ENCODE data around the gene GNGT1. TPM values are rescaled to one million over a fixed set of nuclear protein-coding genes. Genes with fewer than 3 reads are reported as not detected.

The GNGT1 gene
- not detected for total RNA-seq

DNA sequence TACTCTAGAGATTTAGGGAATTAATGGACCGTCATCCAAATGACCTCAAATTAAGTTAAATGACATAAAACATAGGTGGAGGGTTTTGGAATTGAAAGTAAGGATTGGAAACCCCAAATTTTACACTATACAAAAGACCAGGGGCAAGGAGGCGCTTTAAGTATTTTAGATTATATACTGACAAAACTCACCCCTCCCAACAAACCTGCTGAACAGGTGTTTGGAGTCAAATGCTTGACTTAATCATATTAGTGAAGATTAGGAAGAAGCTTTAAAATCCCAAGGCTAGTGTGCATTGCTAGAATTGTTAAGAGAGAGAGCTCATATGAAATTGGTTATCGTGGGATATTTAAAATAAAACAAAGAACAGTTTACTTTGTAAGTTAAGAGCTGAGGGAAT is at the start of gene GNGT1:
Gene GNGT1 (plus strand): TSS at position 301 of the 400 bp plus-strand sequence. CDS start 180 bp downstream, outside the sequence.
- Mint-ChIP-seq H3K27ac (no peak within 1 kb of the TSS), H3K9me3 (no peaks in the 10 kb centered on the region), H3K4me1 (ENCODE audit: low read depth in 2 of 2) (peaks cover 0 to 3% of the 10 kb centered on the region in 2 donors), H3K4me3 (no peak within 1 kb of the TSS), H3K27me3 (peaks cover 4 to 12% of the 10 kb centered on the region in 2 donors), H3K36me3 (no peaks in the 10 kb centered on the region)
- ATAC-seq (no peak), DNase-seq (ENCODE audit: low spot score) (no peak)

DNA sequence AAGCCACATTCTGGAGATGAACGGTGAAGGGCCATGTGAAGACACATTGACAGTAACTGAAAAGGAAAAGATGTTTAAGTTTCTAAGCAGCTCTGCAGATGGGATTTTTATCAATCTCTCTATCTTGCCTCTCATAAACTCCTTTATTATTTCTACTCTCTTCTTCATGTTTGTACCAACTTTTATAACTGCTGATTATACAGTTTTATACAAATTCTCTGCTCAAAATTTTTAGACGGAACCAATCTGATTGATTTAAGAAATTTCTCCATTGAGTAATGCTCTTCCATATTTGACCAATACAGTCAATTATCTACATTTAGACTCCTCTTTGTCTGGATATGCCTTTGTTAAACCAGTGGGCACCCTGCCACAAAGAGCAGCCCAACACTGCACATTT is 47.5 kb upstream of the GNGT1 start:
- ATAC-seq (no peak), DNase-seq (ENCODE audit: low spot score) (no peak)
- no peak overlapping the region for H3K27ac Mint-ChIP-seq
- no peaks in the 10 kb centered on the region for H3K36me3 Mint-ChIP-seq
- H3K9me3 Mint-ChIP-seq: no peaks in the 10 kb centered on the region
- no peak overlapping the region for H3K4me3 Mint-ChIP-seq
- no peaks in the 10 kb centered on the region for H3K4me1 Mint-ChIP-seq (ENCODE audit: low read depth in 2 of 2)
- H3K27me3 Mint-ChIP-seq: peaks cover 9 to 17% of the 10 kb centered on the region in 2 donors

DNA sequence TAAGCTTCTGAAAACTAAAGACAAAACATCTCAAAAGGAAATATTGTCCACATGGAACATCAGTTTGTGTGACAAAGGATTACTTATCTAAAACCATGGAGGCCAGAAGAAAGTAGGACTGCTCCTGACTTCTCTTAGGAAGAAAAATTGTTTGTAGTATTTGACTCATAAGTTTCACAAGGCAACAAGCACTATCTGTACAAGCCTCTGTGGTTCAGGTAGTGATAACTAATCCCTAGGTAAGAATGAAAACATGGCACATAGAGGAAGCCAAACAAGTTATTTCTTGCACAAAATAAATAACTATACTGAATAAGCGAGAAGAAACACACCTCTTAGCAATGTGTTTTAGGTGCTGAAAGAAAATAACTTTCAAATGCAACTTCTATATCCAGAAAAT is 46.1 kb upstream of the GNGT1 start:
- ATAC-seq (no peak), DNase-seq (ENCODE audit: low spot score) (no peak)
- H3K9me3 Mint-ChIP-seq: no peaks in the 10 kb centered on the region
- H3K4me1 Mint-ChIP-seq (ENCODE audit: low read depth in 2 of 2): no peaks in the 10 kb centered on the region
- no peak overlapping the region for H3K4me3 Mint-ChIP-seq
- no peaks in the 10 kb centered on the region for H3K36me3 Mint-ChIP-seq
- H3K27me3 Mint-ChIP-seq: peaks cover 9 to 12% of the 10 kb centered on the region in 2 donors
- H3K27ac Mint-ChIP-seq: no peak overlapping the region

DNA sequence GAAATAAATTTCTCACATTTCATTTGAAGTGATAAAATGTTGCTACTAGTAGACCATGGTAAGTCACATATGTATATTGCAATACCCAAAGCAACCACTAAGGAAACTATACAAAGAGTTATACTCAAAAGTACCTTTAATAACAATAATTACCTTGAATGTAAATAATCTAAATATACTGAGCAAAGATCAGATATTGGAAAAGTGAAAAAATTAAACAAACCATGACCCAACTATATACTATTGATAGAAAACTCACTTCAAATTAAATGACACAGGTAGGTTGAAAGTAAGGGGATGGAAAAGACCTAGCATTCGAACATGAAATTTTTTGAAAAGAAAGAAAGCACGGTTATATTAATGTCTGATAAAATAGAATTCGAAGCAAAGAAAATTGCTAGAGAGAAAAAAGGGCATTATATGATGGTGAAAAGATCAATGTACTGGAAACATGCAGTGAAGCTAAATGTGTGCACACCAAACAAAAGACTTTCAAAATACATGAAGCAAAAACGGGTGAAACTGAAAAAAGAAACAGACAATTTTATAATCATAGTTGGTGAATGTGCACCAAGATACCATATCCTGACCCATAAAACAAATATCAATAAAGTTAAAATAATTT is 44.9 kb upstream of the GNGT1 start:
- no peaks in the 10 kb centered on the region for H3K4me1 Mint-ChIP-seq (ENCODE audit: low read depth in 2 of 2)
- H3K36me3 Mint-ChIP-seq: no peaks in the 10 kb centered on the region
- ATAC-seq (no peak), DNase-seq (ENCODE audit: low spot score) (no peak)
- peaks cover 6 to 9% of the 10 kb centered on the region in 2 donors for H3K27me3 Mint-ChIP-seq
- no peak overlapping the region for H3K27ac Mint-ChIP-seq
- no peak overlapping the region for H3K4me3 Mint-ChIP-seq
- H3K9me3 Mint-ChIP-seq: no peaks in the 10 kb centered on the region

DNA sequence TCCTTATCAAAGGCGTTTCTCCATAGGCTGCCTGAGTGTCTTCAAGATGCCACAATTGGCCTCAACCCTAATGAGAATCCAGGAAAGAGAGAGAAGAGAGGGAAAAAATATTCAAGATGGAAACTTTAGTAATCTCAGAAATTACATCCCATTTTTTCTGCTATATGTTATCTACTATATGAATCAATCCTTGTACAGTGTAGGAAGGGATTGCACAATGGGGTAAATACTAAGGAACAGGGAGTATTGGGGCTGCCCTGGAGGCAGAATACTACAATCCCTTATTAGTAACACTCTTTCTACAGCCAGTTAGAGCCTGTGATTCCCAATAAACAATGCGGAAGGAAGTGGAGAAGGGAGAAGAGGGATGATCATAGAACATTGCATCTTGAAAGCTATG is 43.7 kb upstream of the GNGT1 start:
- Mint-ChIP-seq H3K4me1 (ENCODE audit: low read depth in 2 of 2) (no peaks in the 10 kb centered on the region), H3K4me3 (no peak overlapping the region), H3K27ac (no peak overlapping the region), H3K36me3 (no peaks in the 10 kb centered on the region), H3K9me3 (no peaks in the 10 kb centered on the region), H3K27me3 (peaks cover 9 to 11% of the 10 kb centered on the region in 2 donors)
- ATAC-seq (no peak), DNase-seq (ENCODE audit: low spot score) (no peak)

- no peak for ATAC-seq
Measured at GRCh38 chr7:93866886-93867285, 39.5 kb upstream of the GNGT1 start.

GRCh38 chr7:93873998-93874574 is 32.3 kb upstream of the GNGT1 start:
- Mint-ChIP-seq H3K27me3 (peaks cover 7 to 8% of the 10 kb centered on the region in 2 donors), H3K4me1 (ENCODE audit: low read depth in 2 of 2) (no peaks in the 10 kb centered on the region), H3K36me3 (no peaks in the 10 kb centered on the region), H3K27ac (no peak overlapping the region), H3K9me3 (no peaks in the 10 kb centered on the region), H3K4me3 (no peak overlapping the region)
- ATAC-seq (no peak), DNase-seq (ENCODE audit: low spot score) (no peak)

More at GRCh38 chr7:93866886-93867285, 39.5 kb upstream of the GNGT1 start:
- no peaks in the 10 kb centered on the region for H3K4me1 Mint-ChIP-seq (ENCODE audit: low read depth in 2 of 2)
- H3K27me3 Mint-ChIP-seq: peaks cover 2 to 12% of the 10 kb centered on the region in 2 donors
- no peaks in the 10 kb centered on the region for H3K36me3 Mint-ChIP-seq
- no peak for DNase-seq (ENCODE audit: low spot score)
- H3K9me3 Mint-ChIP-seq: no peaks in the 10 kb centered on the region
- no peak overlapping the region for H3K4me3 Mint-ChIP-seq
- H3K27ac Mint-ChIP-seq: no peak overlapping the region

- H3K36me3 Mint-ChIP-seq: no peaks in the 10 kb centered on the region
- H3K4me1 Mint-ChIP-seq (ENCODE audit: low read depth in 2 of 2): no peaks in the 10 kb centered on the region
- no peak for DNase-seq (ENCODE audit: low spot score)
- no peaks in the 10 kb centered on the region for H3K9me3 Mint-ChIP-seq
- no peak overlapping the region for H3K27ac Mint-ChIP-seq
- no peak for ATAC-seq
- H3K4me3 Mint-ChIP-seq: no peak overlapping the region
- H3K27me3 Mint-ChIP-seq: peaks cover 20 to 36% of the 10 kb centered on the region in 2 donors
Measured at GRCh38 chr7:93877742-93878141, 28.6 kb upstream of the GNGT1 start.

GRCh38 chr7:93879356-93879755 is 27.0 kb upstream of the GNGT1 start:
- ATAC-seq: no peak
- no peaks in the 10 kb centered on the region for H3K9me3 Mint-ChIP-seq

DNA sequence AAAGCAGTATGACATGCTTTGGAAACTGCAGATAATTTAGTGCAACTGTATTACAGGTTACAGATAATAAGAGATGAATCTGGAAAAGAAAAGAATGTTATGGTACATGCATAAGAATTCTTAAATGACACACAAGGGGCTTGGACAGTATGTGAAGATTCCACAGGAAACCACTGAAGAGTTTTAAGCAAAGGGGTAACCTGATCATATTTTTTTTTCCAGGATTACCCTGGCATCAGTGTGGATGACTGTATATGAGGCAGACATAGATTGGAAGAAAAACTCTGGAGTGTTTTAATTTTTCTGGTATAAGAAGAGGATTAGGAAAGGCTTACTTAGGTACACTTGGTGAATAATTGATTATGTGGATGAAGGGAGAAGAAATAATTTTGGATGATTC is 23.9 kb upstream of the GNGT1 start:
- Mint-ChIP-seq H3K4me1 (ENCODE audit: low read depth in 2 of 2) (no peaks in the 10 kb centered on the region), H3K9me3 (no peaks in the 10 kb centered on the region)

More at GRCh38 chr7:93879356-93879755, 27.0 kb upstream of the GNGT1 start:
- Mint-ChIP-seq H3K36me3 (no peaks in the 10 kb centered on the region), H3K4me1 (ENCODE audit: low read depth in 2 of 2) (no peaks in the 10 kb centered on the region), H3K27me3 (peaks cover 17 to 36% of the 10 kb centered on the region in 2 donors), H3K27ac (no peak overlapping the region), H3K4me3 (no peak overlapping the region)
- no peak for DNase-seq (ENCODE audit: low spot score)

GRCh38 chr7:93883078-93883916 is 23.1 kb upstream of the GNGT1 start:
- ATAC-seq (no peak), DNase-seq (ENCODE audit: low spot score) (no peak)
- no peak overlapping the region for H3K27ac Mint-ChIP-seq
- H3K9me3 Mint-ChIP-seq: no peaks in the 10 kb centered on the region
- no peak overlapping the region for H3K4me3 Mint-ChIP-seq
- no peaks in the 10 kb centered on the region for H3K4me1 Mint-ChIP-seq (ENCODE audit: low read depth in 2 of 2)
- H3K27me3 Mint-ChIP-seq: peaks cover 21 to 37% of the 10 kb centered on the region in 2 donors
- no peaks in the 10 kb centered on the region for H3K36me3 Mint-ChIP-seq

More for the DNA sequence above, 23.9 kb upstream of the GNGT1 start:
- Mint-ChIP-seq H3K27me3 (peaks cover 18 to 32% of the 10 kb centered on the region in 2 donors), H3K27ac (no peak overlapping the region), H3K36me3 (no peaks in the 10 kb centered on the region), H3K4me3 (no peak overlapping the region)
- ATAC-seq: no peak
- no peak for DNase-seq (ENCODE audit: low spot score)

DNA sequence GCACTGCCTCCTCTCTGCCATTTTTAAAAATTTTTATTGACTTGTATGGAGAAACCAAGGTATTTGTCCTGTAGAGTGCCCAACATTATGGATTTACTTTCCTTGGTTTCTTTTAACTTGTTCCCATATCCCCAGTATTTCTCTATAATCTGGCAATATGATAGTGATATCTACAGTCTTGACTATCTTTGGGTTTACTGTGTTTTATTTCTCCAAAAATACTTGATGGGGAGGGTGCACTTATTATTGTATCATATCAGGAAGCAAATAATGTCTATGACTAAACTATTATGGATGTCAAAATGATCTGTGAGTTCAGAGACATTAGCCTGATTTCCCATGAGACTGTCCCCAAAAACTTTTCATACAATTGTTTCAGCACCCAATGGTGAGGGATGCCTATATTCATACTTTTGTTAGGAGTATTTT is 22.4 kb upstream of the GNGT1 start:
- no peak overlapping the region for H3K4me3 Mint-ChIP-seq
- ATAC-seq (no peak), DNase-seq (ENCODE audit: low spot score) (no peak)
- H3K27ac Mint-ChIP-seq: no peak overlapping the region
- H3K27me3 Mint-ChIP-seq: peaks cover 24 to 42% of the 10 kb centered on the region in 2 donors
- no peaks in the 10 kb centered on the region for H3K4me1 Mint-ChIP-seq (ENCODE audit: low read depth in 2 of 2)
- H3K36me3 Mint-ChIP-seq: no peaks in the 10 kb centered on the region
- H3K9me3 Mint-ChIP-seq: no peaks in the 10 kb centered on the region

DNA sequence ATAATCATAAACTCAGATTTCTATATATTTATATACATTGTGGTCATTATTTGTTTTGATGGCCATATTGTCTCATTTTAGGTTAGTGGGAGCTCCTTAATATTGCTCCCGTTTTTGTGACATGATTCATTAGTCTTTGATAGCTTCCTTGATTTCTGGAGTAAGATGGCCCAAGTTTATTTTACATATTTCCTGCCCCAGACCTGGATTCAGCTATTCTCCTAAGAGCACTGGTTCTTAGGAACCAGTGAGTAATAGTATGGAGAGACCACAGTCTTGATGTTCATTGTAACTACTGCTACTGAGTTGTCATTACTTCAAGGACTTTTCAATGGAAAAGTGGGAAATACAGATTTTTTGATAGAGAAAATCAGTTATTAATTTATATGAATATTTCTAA is 21.8 kb upstream of the GNGT1 start:
- H3K4me3 Mint-ChIP-seq: no peak overlapping the region
- H3K36me3 Mint-ChIP-seq: no peaks in the 10 kb centered on the region
- H3K27ac Mint-ChIP-seq: no peak overlapping the region
- no peak for ATAC-seq
- H3K27me3 Mint-ChIP-seq: peaks cover 28 to 43% of the 10 kb centered on the region in 2 donors
- no peak for DNase-seq (ENCODE audit: low spot score)
- H3K4me1 Mint-ChIP-seq (ENCODE audit: low read depth in 2 of 2): peaks cover under 1 to 1% of the 10 kb centered on the region in 2 donors
- no peaks in the 10 kb centered on the region for H3K9me3 Mint-ChIP-seq

GRCh38 chr7:93889261-93889660 is 17.1 kb upstream of the GNGT1 start:
- no peak for ATAC-seq
- H3K27ac Mint-ChIP-seq: no peak overlapping the region

More at GRCh38 chr7:93889261-93889660, 17.1 kb upstream of the GNGT1 start:
- no peak for DNase-seq (ENCODE audit: low spot score)
- no peak overlapping the region for H3K4me3 Mint-ChIP-seq
- H3K36me3 Mint-ChIP-seq: no peaks in the 10 kb centered on the region
- peaks cover 8 to 9% of the 10 kb centered on the region in 2 donors for H3K4me1 Mint-ChIP-seq (ENCODE audit: low read depth in 2 of 2)
- peaks cover 42 to 59% of the 10 kb centered on the region in 2 donors for H3K27me3 Mint-ChIP-seq
- H3K9me3 Mint-ChIP-seq: no peaks in the 10 kb centered on the region

All from natural killer cell treated with Interleukin-12 subunit alpha and Interleukin-12 subunit beta and Interleukin-15 and Interleukin-18, amount 100 ng/mL, for 72 hours (primary cell).